Measurements from ENCODE around the gene GZMH. TPM values are rescaled to one million over a fixed set of nuclear protein-coding genes. Genes with fewer than 3 reads are reported as not detected.
A peak's percentile ranks its signal among the peaks of the same experiment; 100 is the strongest.
"Not testable (repeated sequence)": the region's sequence is repeated elsewhere in the genome, so short reads cannot be mapped to it uniquely, and the experiment has no call there.

GZMH gene
- total RNA-seq, 6 donors from 2014 or later, result 1.7 to 5.9 (median 4.5) TPM

DNA sequence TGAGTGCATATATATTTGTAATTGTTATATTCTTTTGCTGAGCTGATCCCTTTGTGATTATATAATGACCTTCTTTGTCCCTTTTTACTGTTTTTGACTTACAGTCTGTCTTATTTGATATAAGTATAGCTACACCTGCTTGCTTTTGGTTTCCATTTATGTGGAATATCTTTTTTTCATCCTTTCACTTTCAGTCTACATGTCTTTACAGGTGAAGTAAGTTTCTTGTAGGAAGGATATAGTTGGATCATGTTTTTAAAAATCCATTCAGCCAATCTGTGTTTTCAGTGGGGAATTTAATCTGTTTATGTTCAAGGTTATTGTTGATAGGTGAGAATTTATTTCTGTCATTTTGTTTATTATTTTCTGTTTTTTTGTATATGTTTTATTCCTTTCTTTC lies 12.1 kb downstream of the GZMH start:
- Histone ChIP-seq H3K9me3 (peaks cover 0 to 19% (median 9%) of the 10 kb centered on the region in 4 donors), H3K27me3 (no peaks in the 10 kb centered on the region), H3K36me3 (no peaks in the 10 kb centered on the region), H3K4me1 (no peaks in the 10 kb centered on the region), H3K4me3 (no peak overlapping the region), H3K27ac (no peak overlapping the region)
- ATAC-seq (ENCODE audit: low FRiP score in 2 of 2) (no peak), DNase-seq (no peak)
- TF ChIP-seq POLR2AphosphoS5 (IDR thresholded peaks at IDR 0.05), result no peak

GRCh38 chr14:24595073-24595808 lies 14.2 kb downstream of the GZMH start:
- no peak for ATAC-seq (ENCODE audit: low FRiP score in 2 of 2)
- TF ChIP-seq EP300 (IDR thresholded peaks at IDR 0.05), result no peak
- TF ChIP-seq POLR2AphosphoS5 (IDR thresholded peaks at IDR 0.05), result no peak
- no peak for TF ChIP-seq CTCF (IDR thresholded peaks at IDR 0.05)
- no peak for TF ChIP-seq POLR2A (IDR thresholded peaks at IDR 0.05)

DNA sequence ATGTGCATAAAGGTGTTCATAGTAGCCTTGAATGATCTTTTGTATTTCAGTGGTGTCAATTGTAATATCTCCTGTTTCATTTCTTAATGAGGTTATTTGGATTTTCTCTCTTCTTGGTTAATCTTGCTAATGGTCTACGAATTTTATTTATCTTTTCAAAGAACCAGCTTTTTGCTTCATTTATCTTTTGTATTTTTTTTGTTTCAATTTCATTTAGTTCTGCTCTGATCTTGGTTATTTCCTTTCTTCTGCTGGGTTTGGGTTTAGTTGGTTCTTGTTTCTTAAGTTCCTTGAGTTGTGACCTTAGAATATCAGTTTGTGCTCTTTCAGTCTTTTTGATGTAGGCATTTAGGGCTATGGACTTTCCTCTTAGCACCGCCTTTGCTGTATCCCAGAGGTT lies 18.5 kb downstream of the GZMH start:
- not testable (repeated sequence) for DNase-seq; H3K27me3 ChIP-seq; H3K36me3 ChIP-seq; H3K4me3 ChIP-seq; ATAC-seq (ENCODE audit: low FRiP score in 2 of 2); H3K27ac ChIP-seq; H3K4me1 ChIP-seq
- 79 to 84% methylated on average over 2 of the region's 2 CpGs for WGBS, 2 donors
- peaks cover 0 to 22% (median 14%) of the 10 kb centered on the region in 4 donors for H3K9me3 ChIP-seq

More at GRCh38 chr14:24595073-24595808, 14.2 kb downstream of the GZMH start:
- 82 to 85% methylated on average over 3 of the region's 3 CpGs for WGBS, 2 donors
- H3K9me3 ChIP-seq, result peaks cover 0 to 19% (median 9%) of the 10 kb centered on the region in 4 donors
- H3K27ac ChIP-seq, result no peak overlapping the region
- no peaks in the 10 kb centered on the region for H3K27me3 ChIP-seq
- no peak overlapping the region for H3K4me3 ChIP-seq
- H3K36me3 ChIP-seq, result no peaks in the 10 kb centered on the region
- DNase-seq, result no peak
- no peaks in the 10 kb centered on the region for H3K4me1 ChIP-seq

DNA sequence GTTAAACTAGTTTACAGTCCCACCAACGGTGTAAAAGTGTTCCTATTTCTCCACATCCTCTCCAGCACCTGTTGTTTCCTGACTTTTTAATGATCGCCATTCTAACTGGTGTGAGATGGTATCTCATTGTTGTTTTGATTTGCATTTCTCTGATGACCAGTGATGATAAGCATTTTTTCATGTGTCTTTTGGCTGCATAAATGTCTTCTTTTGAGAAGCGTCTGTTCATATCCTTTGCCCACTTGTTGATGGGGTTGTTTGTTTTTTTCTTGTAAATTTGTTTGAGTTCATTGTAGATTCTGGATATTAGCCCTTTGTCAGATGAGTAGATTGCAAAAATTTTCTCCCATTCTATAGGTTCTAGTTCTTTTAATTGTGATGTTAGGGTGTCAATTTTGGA lies 25.1 kb downstream of the GZMH start:
- ATAC-seq (ENCODE audit: low FRiP score in 2 of 2); H3K4me3 ChIP-seq; H3K27me3 ChIP-seq; DNase-seq; H3K36me3 ChIP-seq; H3K4me1 ChIP-seq; H3K27ac ChIP-seq: not testable (repeated sequence)
- 71 to 78% methylated on average over 3 of the region's 3 CpGs for WGBS, 2 donors
- H3K9me3 ChIP-seq, result peaks cover 0 to 11% (median 6%) of the 10 kb centered on the region in 4 donors

DNA sequence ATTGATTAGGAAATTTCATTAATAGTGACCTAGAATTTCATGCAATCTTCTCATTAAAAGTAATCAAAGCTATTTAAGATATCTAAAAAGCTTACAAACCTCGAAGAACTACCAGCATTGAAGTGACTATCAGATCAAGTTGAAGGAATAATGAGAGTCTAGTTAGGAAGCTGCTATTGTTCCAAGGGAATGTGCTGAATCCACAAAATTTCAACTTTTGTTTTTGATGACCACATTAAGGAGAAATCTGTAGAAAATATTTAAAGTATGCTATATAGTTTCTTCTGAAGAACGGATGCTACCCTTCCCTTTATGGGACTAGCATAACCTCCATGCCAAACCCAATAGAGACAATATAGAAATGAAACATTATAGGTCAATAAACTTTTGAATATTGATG lies 30.9 kb downstream of the GZMH start:
- DNase-seq (no peak), ATAC-seq (ENCODE audit: low FRiP score in 2 of 2) (no peak)
- Histone ChIP-seq H3K36me3 (no peaks in the 10 kb centered on the region), H3K9me3 (no peaks in the 10 kb centered on the region), H3K4me1 (no peaks in the 10 kb centered on the region), H3K4me3 (no peak overlapping the region), H3K27me3 (no peaks in the 10 kb centered on the region), H3K27ac (no peak overlapping the region)
- 77 to 81% methylated on average over 2 of the region's 2 CpGs for WGBS, 2 donors
- no peak for TF ChIP-seq POLR2AphosphoS5 (IDR thresholded peaks at IDR 0.05)

- TF ChIP-seq EP300 (IDR thresholded peaks at IDR 0.05), result no peak
- TF ChIP-seq CTCF (IDR thresholded peaks at IDR 0.05), result no peak
- TF ChIP-seq POLR2AphosphoS5 (IDR thresholded peaks at IDR 0.05), result no peak
- TF ChIP-seq POLR2A (IDR thresholded peaks at IDR 0.05), result no peak
- ATAC-seq (ENCODE audit: low FRiP score in 2 of 2), result peak in 1 of 2 donors; percentile 16
- no peaks in the 10 kb centered on the region for H3K4me1 ChIP-seq
- WGBS, 2 donors, result 62 to 84% methylated on average over 5 of the region's 5 CpGs
- H3K4me3 ChIP-seq, result no peak overlapping the region
- H3K27ac ChIP-seq, result no peak overlapping the region
- DNase-seq, result no peak
- H3K9me3 ChIP-seq, result no peaks in the 10 kb centered on the region
- no peaks in the 10 kb centered on the region for H3K36me3 ChIP-seq
- H3K27me3 ChIP-seq, result no peaks in the 10 kb centered on the region
These were observed 32.7 kb downstream of the GZMH start for GRCh38 chr14:24576771-24577170.

DNA sequence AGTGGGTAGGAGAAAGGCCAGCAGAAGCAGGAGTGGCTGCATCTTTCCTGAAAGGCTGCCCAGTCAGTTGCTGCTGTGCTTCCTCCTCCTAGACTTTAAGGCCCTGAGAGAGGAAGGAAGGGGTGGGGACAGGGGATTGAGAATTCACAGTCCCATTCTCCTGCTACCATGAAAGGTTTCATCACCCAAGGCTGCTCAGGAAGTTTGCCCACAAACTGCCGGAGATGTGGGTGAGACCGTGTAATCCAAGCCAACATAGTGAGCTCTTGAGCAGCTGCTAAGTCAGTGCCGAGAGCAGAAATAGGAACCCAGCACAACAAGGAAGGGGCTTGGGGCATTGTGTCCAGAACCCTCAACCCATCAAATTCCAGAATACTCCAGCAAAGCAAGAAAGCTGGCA lies 33.3 kb downstream of the GZMH start, which contains the start of gene CTSG:
CTSG (minus strand) TSS at position 69 of the 400 bp plus-strand sequence; CDS start at position 42, 27 bp downstream.
- H3K27me3 ChIP-seq, result no peaks in the 10 kb centered on the region
- peak; percentile 41 to 46 for ATAC-seq (ENCODE audit: low FRiP score in 2 of 2)

More for the DNA sequence above, 33.3 kb downstream of the GZMH start, which contains the start of gene CTSG:
- no peaks in the 10 kb centered on the region for H3K36me3 ChIP-seq
- no peak within 1 kb of the TSS for H3K27ac ChIP-seq
- TF ChIP-seq CTCF (IDR thresholded peaks at IDR 0.05) (no peak), EP300 (IDR thresholded peaks at IDR 0.05) (no peak), POLR2A (IDR thresholded peaks at IDR 0.05) (no peak), POLR2AphosphoS5 (IDR thresholded peaks at IDR 0.05) (no peak)
- no peak for DNase-seq
- H3K4me1 ChIP-seq, result no peaks in the 10 kb centered on the region
- H3K4me3 ChIP-seq, result no peak within 1 kb of the TSS
- 37 to 38% methylated on average over 2 to 3 of the region's 3 CpGs for WGBS, 2 donors
- H3K9me3 ChIP-seq, result no peaks in the 10 kb centered on the region
